ENCODE measurements around the gene C17orf113. TPM values are rescaled to one million over a fixed set of nuclear protein-coding genes. Genes with fewer than 3 reads are reported as not detected.

C17orf113 gene
- total and polyA plus RNA-seq, 2 of the 4 experiments (the other 2 are of a cell fraction), result under 0.01 to 0.03 TPM

DNA sequence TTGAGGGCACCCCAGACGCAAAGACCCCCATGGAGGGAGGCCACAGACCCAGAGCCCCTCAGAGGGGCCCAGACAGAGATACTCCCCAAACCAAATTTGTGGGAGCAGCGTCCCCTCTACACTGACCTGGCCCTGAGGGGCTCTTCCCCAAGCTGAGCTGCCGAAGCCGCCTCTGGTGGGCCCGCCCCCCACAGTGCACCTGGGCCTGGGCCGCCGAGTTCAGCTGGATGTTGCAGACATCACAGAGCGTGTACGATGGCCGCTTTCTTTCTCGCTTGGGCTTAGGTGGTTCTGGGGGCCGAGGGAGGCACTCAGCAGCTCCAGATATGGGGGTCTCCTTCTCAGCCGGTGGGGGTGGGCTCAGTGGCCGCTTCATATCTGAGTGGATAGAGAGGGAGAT, 12.3 kb upstream of the C17orf113 start:
- Histone ChIP-seq H3K27ac (ENCODE audit: insufficient read depth, low read length) (no peak overlapping the region), H2AK5ac (ENCODE audit: low read depth, low read length) (no peak overlapping the region), H2BK5ac (ENCODE audit: low read depth, low read length, poor library complexity, severe bottlenecking) (no peak overlapping the region), H2AFZ (replicated peaks; ENCODE audit: low read length, poor library complexity) (no peak overlapping the region), H4K20me1 (ENCODE audit: insufficient read depth, low read length) (no peaks in the 10 kb centered on the region; the same call in 1 of the 2 replicates), H3K4me1 (ENCODE audit: control insufficient read depth, insufficient read depth, low read length) (no peaks in the 10 kb centered on the region), H2BK15ac (ENCODE audit: low read depth, low read length) (no peak overlapping the region), H3K9me1 (ENCODE audit: insufficient read depth, low read length) (no peaks in the 10 kb centered on the region), H3K36me3 (ENCODE audit: control insufficient read depth, insufficient read depth, low read length) (no peaks in the 10 kb centered on the region), H3K56ac (ENCODE audit: extremely low read depth, insufficient read depth, low read length) (no peak overlapping the region), H3K4ac (ENCODE audit: low read depth, low read length) (no peak overlapping the region), H3K14ac (replicated peaks; ENCODE audit: low read depth, low read length) (no peak overlapping the region), H3K23ac (ENCODE audit: low read depth, low read length) (no peak overlapping the region), H3K79me1 (ENCODE audit: low read depth in 1 of 2, low read length in 2 of 2) (no peaks in the 10 kb centered on the region), H4K8ac (ENCODE audit: low read depth in 2 of 2, low read length in 2 of 2) (no peak overlapping the region), H3K18ac (ENCODE audit: low read depth, low read length) (no peak overlapping the region), H2BK120ac (ENCODE audit: low read depth, low read length) (no peak overlapping the region), H2BK20ac (ENCODE audit: low read depth, low read length) (no peak overlapping the region), H2AK9ac (replicated peaks; ENCODE audit: low read depth, low read length, poor library complexity) (no peak overlapping the region), H3K27me3 (ENCODE audit: control insufficient read depth, insufficient read depth, low read length) (peaks cover 48% of the 10 kb centered on the region), H4K5ac (ENCODE audit: low read depth, low read length) (no peak overlapping the region), H3K9me3 (ENCODE audit: control insufficient read depth, insufficient read depth, low read length) (no peaks in the 10 kb centered on the region), H3K4me3 (ENCODE audit: insufficient read depth, low read depth, low read length) (no peak overlapping the region), H3K9ac (ENCODE audit: low read depth, low read length) (no peak overlapping the region), H4K91ac (ENCODE audit: insufficient read depth, low read depth, low read length) (no peak overlapping the region), H3K4me2 (ENCODE audit: low read depth, low read length) (no peak overlapping the region)
- TF ChIP-seq MAZ (IDR thresholded peaks at IDR 0.05; ENCODE audit: borderline replicate concordance, low read depth, low read length) (no peak), RCOR1 (IDR thresholded peaks at IDR 0.05; ENCODE audit: insufficient replicate concordance, low read length) (no peak), NFE2L2 (IDR thresholded peaks at IDR 0.05; ENCODE audit: low read depth, low read length) (no peak)
- ChIA-PET CTCF (no interaction called here), POLR2A (ENCODE audit: unreplicated experiment) (no interaction called here)
- in situ Hi-C loops (cut with MboI; ENCODE audit: low sequenced_read_pairs) (no loop called here), intact Hi-C loops (cut with micrococcal nuclease) (no loop called here), dilution Hi-C loops (cut with HindIII; ENCODE audit: low sequenced_read_pairs, unreplicated experiment) (no loop called here)
- BruUV-seq (replicated peaks), result no TSS peak
- DNase-seq, result no peak
- WGBS, 2 experiments (ENCODE audit: extremely low coverage in 2 of 2, insufficient read length in 1 of 2), result 75% methylated on average over 5 of the region's 14 CpGs; no CpG with 5 or more reads in 1 of the 2 experiments
- ATAC-seq (ENCODE audit: low read depth), result no peak

All from IMR-90 (cell line).